Neutrophil (primary cell): ENCODE results near the gene PCSK6.
"Not testable (repeated sequence)": the region's sequence is repeated elsewhere in the genome, so short reads cannot be mapped to it uniquely, and the experiment has no call there.

ENCODE experiments used
- H3K27ac ChIP-seq: fragments of 200-600 bp; sonication (generic); 2 replicates; pipeline ENCODE4 v1.5.1; 2016; ENCODE audit warnings: mild to moderate bottlenecking, moderate library complexity
- H3K27me3 ChIP-seq: fragments of 200-600 bp; sonication (generic); 2 replicates; pipeline ENCODE4 v1.6.0; 2016; ENCODE audit warnings: mild to moderate bottlenecking
- H3K36me3 ChIP-seq: fragments of 200-600 bp; sonication (generic); 2 replicates; pipeline ENCODE4 v1.5.1; 2017
- H3K4me1 ChIP-seq, 2 experiments: fragments of 200-600 bp in 1 of 2; sonication (generic) in 1 of 2; 1 replicate in 1 of 2; 2 replicates in 1 of 2; pipeline versions ENCODE4 v1.5.1 to v1.6.1; 2013 to 2016; ENCODE audit warnings: low read depth in 1 of 2, low read length in 1 of 2, mild to moderate bottlenecking in 1 of 2, moderate library complexity in 1 of 2; ENCODE audit not compliant: control insufficient read depth in 1 of 2, insufficient read depth in 1 of 2
- H3K4me3 ChIP-seq, 2 experiments: fragments of 200-600 bp in 1 of 2; sonication (generic) in 1 of 2; 1 replicate in 1 of 2; 2 replicates in 1 of 2; pipeline ENCODE4 v1.5.1; 2013 to 2016; ENCODE audit warnings: low read depth in 1 of 2, low read length in 1 of 2, mild to moderate bottlenecking in 1 of 2, moderate library complexity in 1 of 2
- H3K9me3 ChIP-seq: fragments of 200-600 bp; sonication (generic); 2 replicates; pipeline ENCODE4 v1.5.1; 2016
- TF ChIP-seq, protein P1 (sequence below): fragments of 200-600 bp; sonication (generic); IDR thresholded peaks from 2 replicates; pipeline ENCODE4 v1.5.1; 2016; ENCODE audit warnings: antibody characterized with exemption

PCSK6 gene

DNA sequence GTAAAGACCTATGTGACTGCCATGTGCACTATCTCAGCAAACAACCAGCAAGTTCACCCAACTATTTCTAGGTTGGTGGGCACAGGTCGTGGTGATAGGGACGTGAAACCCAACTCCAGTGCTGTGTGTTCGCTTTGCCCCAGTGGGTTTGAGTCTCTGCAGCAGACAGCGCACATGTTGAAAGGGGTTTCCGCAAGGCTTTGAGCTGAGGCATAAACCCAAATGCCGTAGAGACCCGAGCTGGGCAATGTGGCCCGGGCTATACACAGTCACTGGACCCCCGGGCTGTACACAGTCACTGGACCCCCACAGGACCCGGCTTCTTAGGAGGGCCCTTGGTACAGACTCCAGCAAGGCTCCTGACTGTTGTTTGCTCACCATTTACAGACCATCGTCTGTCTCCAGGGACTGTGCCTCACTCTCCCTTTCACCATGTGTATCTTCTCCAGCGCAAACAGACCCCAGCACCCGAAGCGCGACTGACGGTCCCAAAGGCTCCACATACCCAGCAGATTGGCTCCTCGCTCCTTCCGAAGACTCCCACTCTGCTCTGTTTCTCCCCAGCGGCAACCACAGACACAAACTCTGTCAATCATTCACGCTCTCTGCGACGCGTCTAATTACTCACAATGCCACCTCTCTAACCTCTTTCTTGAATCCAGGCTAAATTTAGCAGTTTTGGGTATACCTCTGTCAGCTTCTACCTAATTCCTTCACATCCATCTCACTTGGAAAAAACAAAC lies 31.2 kb downstream of the PCSK6 start:
- TF ChIP-seq, protein P1, sequence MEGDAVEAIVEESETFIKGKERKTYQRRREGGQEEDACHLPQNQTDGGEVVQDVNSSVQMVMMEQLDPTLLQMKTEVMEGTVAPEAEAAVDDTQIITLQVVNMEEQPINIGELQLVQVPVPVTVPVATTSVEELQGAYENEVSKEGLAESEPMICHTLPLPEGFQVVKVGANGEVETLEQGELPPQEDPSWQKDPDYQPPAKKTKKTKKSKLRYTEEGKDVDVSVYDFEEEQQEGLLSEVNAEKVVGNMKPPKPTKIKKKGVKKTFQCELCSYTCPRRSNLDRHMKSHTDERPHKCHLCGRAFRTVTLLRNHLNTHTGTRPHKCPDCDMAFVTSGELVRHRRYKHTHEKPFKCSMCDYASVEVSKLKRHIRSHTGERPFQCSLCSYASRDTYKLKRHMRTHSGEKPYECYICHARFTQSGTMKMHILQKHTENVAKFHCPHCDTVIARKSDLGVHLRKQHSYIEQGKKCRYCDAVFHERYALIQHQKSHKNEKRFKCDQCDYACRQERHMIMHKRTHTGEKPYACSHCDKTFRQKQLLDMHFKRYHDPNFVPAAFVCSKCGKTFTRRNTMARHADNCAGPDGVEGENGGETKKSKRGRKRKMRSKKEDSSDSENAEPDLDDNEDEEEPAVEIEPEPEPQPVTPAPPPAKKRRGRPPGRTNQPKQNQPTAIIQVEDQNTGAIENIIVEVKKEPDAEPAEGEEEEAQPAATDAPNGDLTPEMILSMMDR: no peak
- no peaks in the 10 kb centered on the region for H3K36me3 ChIP-seq
- H3K9me3 ChIP-seq: no peaks in the 10 kb centered on the region
- H3K4me3 ChIP-seq: no peak overlapping the region
- peaks cover 0 to 10% of the 10 kb centered on the region in 2 experiments for H3K4me1 ChIP-seq
- H3K27me3 ChIP-seq: peaks cover 22% of the 10 kb centered on the region
- no peak overlapping the region for H3K27ac ChIP-seq

DNA sequence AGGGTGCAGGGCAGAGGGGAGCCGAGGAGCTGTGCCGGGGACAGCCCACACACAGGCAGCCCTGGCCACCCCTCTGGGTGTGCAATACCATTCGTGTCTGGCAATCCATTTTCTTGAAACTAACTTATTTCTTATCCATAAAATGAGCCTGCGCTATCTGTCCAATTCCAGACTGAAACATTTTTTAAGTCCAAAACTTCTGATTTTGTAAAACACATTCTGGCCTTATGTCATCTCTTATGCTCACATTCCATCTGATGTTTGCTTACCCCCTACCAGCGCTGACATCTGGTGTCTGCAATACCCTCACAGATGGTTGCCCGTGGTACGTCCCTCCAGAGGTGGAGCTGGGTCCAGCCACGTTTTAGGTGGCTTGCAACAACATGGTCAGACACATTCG lies 31.8 kb downstream of the PCSK6 start:
- peaks cover 0 to 10% of the 10 kb centered on the region in 2 experiments for H3K4me1 ChIP-seq
- no peak overlapping the region for H3K27ac ChIP-seq
- TF ChIP-seq, protein P1: no peak
- no peak overlapping the region for H3K4me3 ChIP-seq
- peaks cover 18% of the 10 kb centered on the region for H3K27me3 ChIP-seq
- H3K36me3 ChIP-seq: no peaks in the 10 kb centered on the region
- no peaks in the 10 kb centered on the region for H3K9me3 ChIP-seq

DNA sequence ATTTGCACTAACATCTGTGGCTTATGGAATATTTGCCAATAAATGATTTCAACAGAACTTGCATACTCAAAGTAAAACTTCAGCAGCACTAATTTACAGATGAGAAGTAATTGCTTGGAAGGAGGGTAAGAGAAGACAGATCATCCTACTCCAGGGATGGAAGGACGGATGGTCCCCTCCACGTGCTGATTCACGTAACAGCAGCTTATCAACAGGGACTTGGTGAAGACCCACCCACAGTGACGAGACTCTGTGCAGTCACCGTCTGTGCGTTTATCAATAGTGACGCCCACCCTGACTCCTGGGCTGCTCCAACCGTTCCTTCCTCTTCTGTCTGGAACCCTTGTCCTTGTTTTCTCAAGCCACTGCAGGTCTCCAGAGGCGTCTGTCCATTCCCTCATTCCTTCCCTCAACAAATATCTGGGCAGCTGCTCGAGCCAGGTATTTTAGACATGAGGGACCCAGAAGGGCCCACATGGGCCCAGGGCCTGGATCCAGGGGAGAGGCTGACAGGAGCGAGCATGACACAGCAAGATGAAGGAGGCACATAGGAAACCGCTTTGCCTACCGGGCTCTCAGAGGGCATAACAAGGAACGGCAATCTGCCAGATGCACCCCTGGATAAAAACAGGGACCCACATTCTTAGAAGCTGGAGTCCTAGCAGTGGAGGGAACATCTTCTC lies 33.3 kb downstream of the PCSK6 start:
- Histone ChIP-seq H3K4me1 (peaks cover 6 to 17% of the 10 kb centered on the region in 2 experiments), H3K27ac (no peak overlapping the region), H3K36me3 (no peaks in the 10 kb centered on the region), H3K4me3 (no peak overlapping the region), H3K9me3 (no peaks in the 10 kb centered on the region), H3K27me3 (peaks cover 21% of the 10 kb centered on the region)
- TF ChIP-seq, protein P1: no peak

DNA sequence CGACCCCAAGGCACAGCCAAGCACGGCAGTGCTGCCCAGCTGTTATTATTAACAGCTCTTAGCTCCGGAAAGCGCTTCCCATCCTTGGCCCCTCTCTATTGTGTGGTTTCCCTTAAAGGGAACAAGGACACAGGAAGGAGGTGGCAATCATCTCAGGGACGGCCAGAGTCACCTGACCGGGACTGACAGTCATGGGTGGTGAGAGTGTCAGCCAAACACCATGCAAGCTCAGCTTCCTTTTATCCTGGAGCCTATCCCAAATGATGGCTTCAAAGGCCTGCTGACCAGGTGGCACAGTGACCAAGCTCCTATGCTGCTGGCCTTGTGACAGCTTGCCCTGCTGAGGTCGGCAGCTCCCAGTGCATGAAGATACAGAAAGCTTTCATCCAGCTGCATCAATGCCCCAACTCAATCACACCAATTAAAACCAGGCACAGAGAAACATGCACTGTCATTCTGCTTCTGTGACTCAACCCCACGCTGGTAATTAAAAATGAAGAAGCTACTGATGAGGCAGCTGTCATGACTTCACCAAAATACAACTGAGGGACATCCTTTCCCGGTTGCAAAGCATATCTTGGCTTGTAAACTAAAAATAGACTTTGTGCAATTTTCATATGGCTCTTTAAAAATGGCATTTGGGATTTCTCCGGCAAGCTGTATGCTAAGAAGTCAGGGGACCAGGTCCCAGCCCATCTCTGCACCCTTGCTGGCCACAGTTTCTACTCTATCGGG lies 34.0 kb downstream of the PCSK6 start:
- TF ChIP-seq, protein P1: no peak
- H3K27ac ChIP-seq: no peak overlapping the region
- H3K27me3 ChIP-seq: peaks cover 20% of the 10 kb centered on the region
- H3K36me3 ChIP-seq: no peaks in the 10 kb centered on the region
- no peak overlapping the region for H3K4me3 ChIP-seq
- H3K9me3 ChIP-seq: no peaks in the 10 kb centered on the region
- H3K4me1 ChIP-seq: peaks cover 9 to 20% of the 10 kb centered on the region in 2 experiments

DNA sequence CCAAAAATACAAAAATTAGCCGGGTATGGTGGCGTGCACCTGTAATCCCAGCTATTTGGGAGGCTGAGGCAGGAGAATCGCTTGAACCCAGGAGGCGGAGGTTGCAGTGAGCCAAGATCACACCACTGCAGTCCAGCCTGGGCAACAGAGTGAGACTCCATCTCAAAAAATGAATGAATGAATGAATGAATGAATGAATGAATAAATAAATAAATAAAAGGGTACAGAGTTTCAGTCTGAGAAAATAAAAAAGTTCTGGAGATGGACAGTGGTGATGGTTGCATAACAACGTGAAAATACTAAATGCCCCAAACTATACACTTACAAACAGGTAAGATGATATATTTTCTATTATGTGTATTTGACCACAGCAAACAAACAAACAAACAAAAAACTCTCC lies 34.7 kb downstream of the PCSK6 start:
- not testable (repeated sequence) for H3K27ac ChIP-seq, H3K4me3 ChIP-seq, H3K36me3 ChIP-seq, H3K9me3 ChIP-seq
- Histone ChIP-seq H3K27me3 (peaks cover 13% of the 10 kb centered on the region), H3K4me1 (peaks cover 9 to 20% of the 10 kb centered on the region in 2 experiments)

DNA sequence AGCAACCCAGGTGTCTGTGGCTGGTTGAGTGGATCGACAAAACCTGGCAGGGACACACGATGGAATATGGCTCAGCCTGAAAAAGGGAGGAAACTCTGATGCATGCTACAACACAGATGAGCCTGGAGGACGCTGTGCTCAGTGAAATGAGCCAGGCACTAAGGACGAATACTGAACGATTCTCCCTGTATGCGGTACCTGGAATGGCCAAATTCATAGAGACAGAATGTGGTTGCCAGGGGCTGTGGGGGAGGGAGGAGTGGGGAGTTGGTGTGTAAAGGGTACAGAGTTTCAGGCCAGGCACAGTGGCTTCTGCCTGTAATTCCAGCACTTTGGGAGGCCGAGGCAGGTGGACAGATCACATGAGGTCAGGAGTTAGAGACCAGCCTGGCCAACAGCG lies 35.1 kb downstream of the PCSK6 start:
- Histone ChIP-seq H3K27me3 (peaks cover 13% of the 10 kb centered on the region), H3K4me3 (no peak overlapping the region)
- TF ChIP-seq, protein P1: no peak

More for the DNA sequence above, 35.1 kb downstream of the PCSK6 start:
- Histone ChIP-seq H3K4me1 (peaks cover 9 to 20% of the 10 kb centered on the region in 2 experiments), H3K36me3 (no peaks in the 10 kb centered on the region), H3K27ac (no peak overlapping the region), H3K9me3 (no peaks in the 10 kb centered on the region)
